GM19035 (cell line): ENCODE data around the gene TRPM7.
"Not testable (repeated sequence)": the region's sequence is repeated elsewhere in the genome, so short reads cannot be mapped to it uniquely, and the experiment has no call there.

ENCODE experiments used
- ATAC-seq: cut with Tn5 transposase; IDR thresholded peaks from one replicate; pipeline ENCODE4 v1.9.1; 2021; ENCODE audit not compliant: unreplicated experiment

The TRPM7 gene

GRCh38 chr15:50675535-50676144, 11.0 kb downstream of the TRPM7 start:
- ATAC-seq, result no peak

GRCh38 chr15:50670115-50670514, 16.5 kb downstream of the TRPM7 start:
- no peak for ATAC-seq

- no peak for ATAC-seq
Measured at GRCh38 chr15:50669611-50670010, 17.0 kb downstream of the TRPM7 start.

- no peak for ATAC-seq
Measured at GRCh38 chr15:50665938-50666337, 20.7 kb downstream of the TRPM7 start.

GRCh38 chr15:50655555-50655954, 31.0 kb downstream of the TRPM7 start:
- no peak for ATAC-seq

GRCh38 chr15:50653156-50653743, 33.3 kb downstream of the TRPM7 start:
- no peak for ATAC-seq

- ATAC-seq, result no peak
Measured at GRCh38 chr15:50652671-50653070, 33.9 kb downstream of the TRPM7 start.

- no peak for ATAC-seq
Measured at GRCh38 chr15:50641318-50641717, 45.3 kb downstream of the TRPM7 start.

- ATAC-seq, result no peak
Measured at GRCh38 chr15:50636146-50636545, 50.5 kb downstream of the TRPM7 start.

GRCh38 chr15:50633653-50634052, 52.9 kb downstream of the TRPM7 start:
- ATAC-seq, result no peak

- ATAC-seq, result no peak
Measured at GRCh38 chr15:50628421-50628820, 58.2 kb downstream of the TRPM7 start.

- no peak for ATAC-seq
Measured at GRCh38 chr15:50627351-50628055, 59.1 kb downstream of the TRPM7 start.

GRCh38 chr15:50624616-50625168, 61.9 kb downstream of the TRPM7 start:
- no peak for ATAC-seq

GRCh38 chr15:50622361-50622943, 64.1 kb downstream of the TRPM7 start:
- not testable (repeated sequence) for ATAC-seq

GRCh38 chr15:50616960-50617359, 69.6 kb downstream of the TRPM7 start:
- ATAC-seq, result not testable (repeated sequence)

- ATAC-seq, result not testable (repeated sequence)
Measured at GRCh38 chr15:50616554-50616953, 70.0 kb downstream of the TRPM7 start.

GRCh38 chr15:50613600-50613999, 73.0 kb downstream of the TRPM7 start:
- ATAC-seq, result no peak

GRCh38 chr15:50607129-50607528, 79.5 kb downstream of the TRPM7 start:
- ATAC-seq, result no peak

- no peak for ATAC-seq
Measured at GRCh38 chr15:50605462-50605861, 81.1 kb downstream of the TRPM7 start.

GRCh38 chr15:50602028-50602427, 84.6 kb downstream of the TRPM7 start:
- not testable (repeated sequence) for ATAC-seq

GRCh38 chr15:50594311-50594710, 92.3 kb downstream of the TRPM7 start:
- ATAC-seq, result no peak

- ATAC-seq, result no peak
Measured at GRCh38 chr15:50593761-50594160, 92.8 kb downstream of the TRPM7 start.
